Testis (tissue), 3 donors: ENCODE data around the gene WNT4. TPM values are rescaled to one million over a fixed set of nuclear protein-coding genes. Genes with fewer than 3 reads are reported as not detected.
"Not testable (repeated sequence)": the region's sequence is repeated elsewhere in the genome, so short reads cannot be mapped to it uniquely, and the experiment has no call there.

Experiments
- DNase-seq: peaks from one replicate; pipeline ENCODE4 v3.0.0-alpha.2; 2019
- H3K27ac ChIP-seq, 2 donors: fragments of 200-600 bp; sonication (generic); one replicate each; pipeline ENCODE4 v1.5.1; 2019
- H3K27me3 ChIP-seq: fragments of 200-600 bp; sonication (generic); one replicate; pipeline ENCODE4 v1.5.1; 2019
- H3K36me3 ChIP-seq: fragments of 200-600 bp; sonication (generic); one replicate; pipeline ENCODE4 v1.5.1; 2017; ENCODE audit warnings: low read depth; ENCODE audit errors: missing control alignments
- H3K4me1 ChIP-seq: fragments of 200-600 bp; sonication (generic); one replicate; pipeline ENCODE4 v1.5.1; 2019
- H3K4me3 ChIP-seq, 2 donors: fragments of 200-600 bp; sonication (generic); one replicate each; pipeline ENCODE4 v1.5.1; 2017 to 2019
- H3K9me3 ChIP-seq: fragments of 200-600 bp; sonication (generic); one replicate; pipeline ENCODE4 v1.5.1; 2017
- CTCF ChIP-seq, 3 experiments: fragments of 450-650 bp in 2 of 3; fragments of 200-600 bp in 1 of 3; sonication (generic) in 1 of 3; IDR thresholded peaks; one replicate each; pipeline ENCODE4 v1.5.1; 2016 to 2019; ENCODE audit warnings: antibody characterized with exemption in 3 of 3, mild to moderate bottlenecking in 2 of 3, moderate library complexity in 1 of 3
- POLR2A ChIP-seq: fragments of 450-650 bp; IDR thresholded peaks from one replicate; pipeline ENCODE4 v1.6.1; 2017; ENCODE audit warnings: antibody characterized with exemption, mild to moderate bottlenecking, moderate library complexity
- WGBS, 2 donors: methylation state at CpG; one replicate each; pipeline ENCODE4 v1.1.5; 2018; 5-methylcytosine and 5-hydroxymethylcytosine counted together
- intact Hi-C: fragments of 100-400 bp; cut with DNase I; formaldehyde crosslinking; loops from one replicate; pipeline ENCODE4 v1.15.1; 2023; ENCODE audit warnings: low total_unique reads
- polyA plus RNA-seq: library from polyadenylated mRNA; stranded (reverse); fragments of 350-450 nt; fragmentation: Illumina TruSeq; extraction: RNeasy Lipid Tissue Mini Kit (QIAGEN cat#74804); gene quantifications from one replicate; pipeline ENCODE4 v1.2.3, GENCODE V29; 2014; ENCODE audit warnings: low read depth, low replicate concordance; ENCODE audit not compliant: insufficient read depth
- total RNA-seq, 2 donors: library from RNA; depleted of rRNA; stranded (reverse); fragments of >200 nt; gene quantifications; one replicate each; pipeline ENCODE4 v1.2.3, GENCODE V29; 2016

WNT4 gene
- total and polyA plus RNA-seq, 3 donors from 2014 or later = 0.55 to 3.2 (median 0.74) TPM

- no peak overlapping the region for H3K4me3 ChIP-seq
- DNase-seq = no peak
- intact Hi-C loops = no loop called here
- H3K9me3 ChIP-seq = no peaks in the 10 kb centered on the region
- TF ChIP-seq CTCF (IDR thresholded peaks at IDR 0.05) = no peak
- TF ChIP-seq POLR2A = no peak
- WGBS, 2 donors = 84 to 89% methylated on average over 1 of the region's 1 CpG
- H3K36me3 ChIP-seq = no peaks in the 10 kb centered on the region
- peaks cover 15% of the 10 kb centered on the region for H3K4me1 ChIP-seq
- H3K27ac ChIP-seq = no peak overlapping the region
- no peaks in the 10 kb centered on the region for H3K27me3 ChIP-seq
Observed at GRCh38 chr1:22093513-22093912, 49.4 kb downstream of the WNT4 start.

- DNase-seq, H3K27ac ChIP-seq, intact Hi-C loops, H3K36me3 ChIP-seq, H3K9me3 ChIP-seq, H3K27me3 ChIP-seq, H3K4me3 ChIP-seq: not testable (repeated sequence)
- H3K4me1 ChIP-seq = peaks cover 15% of the 10 kb centered on the region
- WGBS, 2 donors = 69 to 70% methylated on average over 3 of the region's 3 CpGs
Observed at GRCh38 chr1:22092026-22092768, 50.7 kb downstream of the WNT4 start.

GRCh38 chr1:22090867-22091266 lies 52.0 kb downstream of the WNT4 start:
- intact Hi-C loops = no loop called here
- WGBS, 2 donors = 73 to 80% methylated on average over 3 of the region's 3 CpGs
- TF ChIP-seq CTCF (IDR thresholded peaks at IDR 0.05) (no peak), POLR2A (no peak)
- Histone ChIP-seq H3K4me1 (peaks cover 15% of the 10 kb centered on the region), H3K9me3 (no peaks in the 10 kb centered on the region), H3K36me3 (no peaks in the 10 kb centered on the region), H3K27me3 (no peaks in the 10 kb centered on the region), H3K27ac (no peak overlapping the region), H3K4me3 (no peak overlapping the region)
- no peak for DNase-seq

- TF ChIP-seq POLR2A = no peak
- no peak for TF ChIP-seq CTCF (IDR thresholded peaks at IDR 0.05)
- no peaks in the 10 kb centered on the region for H3K27me3 ChIP-seq
- intact Hi-C loops = no loop called here
- no peak overlapping the region for H3K4me3 ChIP-seq
- H3K27ac ChIP-seq = no peak overlapping the region
- no peak for DNase-seq
- H3K9me3 ChIP-seq = no peaks in the 10 kb centered on the region
- H3K36me3 ChIP-seq = no peaks in the 10 kb centered on the region
- 35 to 44% methylated on average over 6 of the region's 6 CpGs for WGBS, 2 donors
- peaks cover 15% of the 10 kb centered on the region for H3K4me1 ChIP-seq
Observed at GRCh38 chr1:22089787-22090186, 53.1 kb downstream of the WNT4 start.

- WGBS, 2 donors = 74 to 76% methylated on average over 3 of the region's 3 CpGs
- TF ChIP-seq CTCF (IDR thresholded peaks at IDR 0.05) = no peak
- TF ChIP-seq POLR2A = no peak
- H3K9me3 ChIP-seq = no peaks in the 10 kb centered on the region
- no peaks in the 10 kb centered on the region for H3K27me3 ChIP-seq
- intact Hi-C loops = no loop called here
- H3K4me3 ChIP-seq = no peak overlapping the region
- peaks cover 15% of the 10 kb centered on the region for H3K4me1 ChIP-seq
- DNase-seq = no peak
- no peak overlapping the region for H3K27ac ChIP-seq
- no peaks in the 10 kb centered on the region for H3K36me3 ChIP-seq
Observed at GRCh38 chr1:22089134-22089571, 53.7 kb downstream of the WNT4 start.
